Measurements from ENCODE around the gene PDLIM7.

Gene PDLIM7

DNA sequence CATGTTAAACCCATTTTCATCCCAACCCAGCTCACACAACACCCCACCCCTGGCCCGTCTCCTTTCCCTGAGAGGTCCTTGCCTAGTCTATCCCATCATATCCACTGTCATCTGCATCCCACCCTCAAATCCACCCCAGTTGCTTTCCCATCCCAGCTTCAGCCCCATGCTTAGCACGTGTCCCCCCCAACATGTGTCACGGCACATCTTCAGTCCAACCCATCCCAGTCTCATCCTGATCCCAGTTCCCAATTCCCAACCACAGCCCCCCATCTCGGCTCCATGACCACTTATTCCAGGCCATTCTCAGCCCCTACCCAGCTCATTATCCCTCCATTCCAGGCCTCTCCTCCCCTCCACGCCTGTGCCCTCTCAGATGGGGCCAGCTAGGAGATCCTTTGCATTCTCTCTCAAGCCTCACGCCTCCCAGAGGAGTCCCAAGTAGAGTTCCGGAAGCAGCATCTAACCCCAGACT lies 23.4 kb downstream of the PDLIM7 start:
- Histone ChIP-seq H3K9me3 (ENCODE audit: insufficient read depth, low read length) (no peaks in the 10 kb centered on the region), H2AFZ (ENCODE audit: low read depth, low read length) (no peak overlapping the region), H3K36me3 (replicated peaks; ENCODE audit: low read depth, low read length) (no peaks in the 10 kb centered on the region), H3K27me3 (ENCODE audit: low read depth, low read length) (peaks cover 4% of the 10 kb centered on the region; the same call in 1 of the 2 replicates), H3K79me2 (ENCODE audit: low read length) (peaks cover 35% of the 10 kb centered on the region), H3K4me2 (ENCODE audit: low read length) (peak overlapping the region; percentile 66), H3K9ac (ENCODE audit: low read length) (peak overlapping the region; percentile 50), H4K20me1 (ENCODE audit: insufficient read depth, low read length) (peaks cover 29% of the 10 kb centered on the region), H3K4me3 (ENCODE audit: low read length) (peak overlapping the region; percentile 92), H3K27ac (ENCODE audit: low read length) (no peak overlapping the region), H3K4me1 (ENCODE audit: low read length) (peaks cover 17% of the 10 kb centered on the region)
- no peak for TF ChIP-seq EZH2phosphoT487 (IDR thresholded peaks at IDR 0.05; ENCODE audit: low read depth)
- TF ChIP-seq, protein P1, sequence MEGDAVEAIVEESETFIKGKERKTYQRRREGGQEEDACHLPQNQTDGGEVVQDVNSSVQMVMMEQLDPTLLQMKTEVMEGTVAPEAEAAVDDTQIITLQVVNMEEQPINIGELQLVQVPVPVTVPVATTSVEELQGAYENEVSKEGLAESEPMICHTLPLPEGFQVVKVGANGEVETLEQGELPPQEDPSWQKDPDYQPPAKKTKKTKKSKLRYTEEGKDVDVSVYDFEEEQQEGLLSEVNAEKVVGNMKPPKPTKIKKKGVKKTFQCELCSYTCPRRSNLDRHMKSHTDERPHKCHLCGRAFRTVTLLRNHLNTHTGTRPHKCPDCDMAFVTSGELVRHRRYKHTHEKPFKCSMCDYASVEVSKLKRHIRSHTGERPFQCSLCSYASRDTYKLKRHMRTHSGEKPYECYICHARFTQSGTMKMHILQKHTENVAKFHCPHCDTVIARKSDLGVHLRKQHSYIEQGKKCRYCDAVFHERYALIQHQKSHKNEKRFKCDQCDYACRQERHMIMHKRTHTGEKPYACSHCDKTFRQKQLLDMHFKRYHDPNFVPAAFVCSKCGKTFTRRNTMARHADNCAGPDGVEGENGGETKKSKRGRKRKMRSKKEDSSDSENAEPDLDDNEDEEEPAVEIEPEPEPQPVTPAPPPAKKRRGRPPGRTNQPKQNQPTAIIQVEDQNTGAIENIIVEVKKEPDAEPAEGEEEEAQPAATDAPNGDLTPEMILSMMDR (IDR thresholded peaks at IDR 0.05; ENCODE audit: low read depth, low read length) = no peak

- no peaks in the 10 kb centered on the region for H3K36me3 ChIP-seq (replicated peaks; ENCODE audit: low read depth, low read length)
- no peak within 1 kb of the TSS for H2AFZ ChIP-seq (ENCODE audit: low read depth, low read length)
- peak within 1 kb of the TSS; percentile 92 for H3K4me3 ChIP-seq (ENCODE audit: low read length)
- TF ChIP-seq, protein P1 (IDR thresholded peaks at IDR 0.05; ENCODE audit: low read depth, low read length) = no peak
- TF ChIP-seq EZH2phosphoT487 (IDR thresholded peaks at IDR 0.05; ENCODE audit: low read depth) = no peak
- H3K27ac ChIP-seq (ENCODE audit: low read length) = peak within 1 kb of the TSS; percentile 11; the same call in 1 of the 2 replicates
- H3K9ac ChIP-seq (ENCODE audit: low read length) = peak within 1 kb of the TSS; percentile 75
- peaks cover 4% of the 10 kb centered on the region; the same call in 1 of the 2 replicates for H3K27me3 ChIP-seq (ENCODE audit: low read depth, low read length)
- peaks cover 33% of the 10 kb centered on the region for H4K20me1 ChIP-seq (ENCODE audit: insufficient read depth, low read length)
- peaks cover 11% of the 10 kb centered on the region for H3K4me1 ChIP-seq (ENCODE audit: low read length)
- H3K4me2 ChIP-seq (ENCODE audit: low read length) = peak within 1 kb of the TSS; percentile 84
- peaks cover 35% of the 10 kb centered on the region for H3K79me2 ChIP-seq (ENCODE audit: low read length)
- H3K9me3 ChIP-seq (ENCODE audit: insufficient read depth, low read length) = no peaks in the 10 kb centered on the region
Observed at GRCh38 chr5:177473443-177474001, 23.9 kb downstream of the PDLIM7 start, which contains the start of gene DBN1. Gene DBN1 (minus strand): TSS chr5:177473634. CDS start chr5:177473521, 113 bp downstream.

- peaks cover 11% of the 10 kb centered on the region for H3K4me1 ChIP-seq (ENCODE audit: low read length)
- H3K27ac ChIP-seq (ENCODE audit: low read length) = peak overlapping the region; percentile 11; the same call in 1 of the 2 replicates
- H2AFZ ChIP-seq (ENCODE audit: low read depth, low read length) = no peak overlapping the region
- H3K9ac ChIP-seq (ENCODE audit: low read length) = peak overlapping the region; percentile 75
- H3K36me3 ChIP-seq (replicated peaks; ENCODE audit: low read depth, low read length) = peaks cover 5% of the 10 kb centered on the region
- H4K20me1 ChIP-seq (ENCODE audit: insufficient read depth, low read length) = peaks cover 33% of the 10 kb centered on the region
- peak overlapping the region; percentile 92 for H3K4me3 ChIP-seq (ENCODE audit: low read length)
- TF ChIP-seq, protein P1 (IDR thresholded peaks at IDR 0.05; ENCODE audit: low read depth, low read length) = peak; percentile 15; the same call in 1 of the 2 replicates
- no peak for TF ChIP-seq EZH2phosphoT487 (IDR thresholded peaks at IDR 0.05; ENCODE audit: low read depth)
- H3K4me2 ChIP-seq (ENCODE audit: low read length) = peak overlapping the region; percentile 84
- H3K9me3 ChIP-seq (ENCODE audit: insufficient read depth, low read length) = no peaks in the 10 kb centered on the region
- peaks cover 4% of the 10 kb centered on the region; the same call in 1 of the 2 replicates for H3K27me3 ChIP-seq (ENCODE audit: low read depth, low read length)
- peaks cover 35% of the 10 kb centered on the region for H3K79me2 ChIP-seq (ENCODE audit: low read length)
Observed at GRCh38 chr5:177472460-177473442, 24.7 kb downstream of the PDLIM7 start.

All from OCI-LY3 (cell line).